Measurements from ENCODE around the gene MRAP2. TPM values are rescaled to one million over a fixed set of nuclear protein-coding genes. Genes with fewer than 3 reads are reported as not detected.

The MRAP2 gene
- total RNA-seq, 1 donor from 2014 or later, result 5.1 TPM

- Mint-ChIP-seq H3K9me3 (ENCODE audit: unreplicated experiment) (no peaks in the 10 kb centered on the region), H3K27ac (ENCODE audit: unreplicated experiment) (no peak overlapping the region), H3K36me3 (ENCODE audit: unreplicated experiment) (no peaks in the 10 kb centered on the region), H3K4me1 (ENCODE audit: low read depth, unreplicated experiment) (no peaks in the 10 kb centered on the region), H3K4me3 (ENCODE audit: unreplicated experiment) (no peak overlapping the region), H3K27me3 (ENCODE audit: unreplicated experiment) (peaks cover 3% of the 10 kb centered on the region)
- no peak for DNase-seq
- TF ChIP-seq, protein P1, sequence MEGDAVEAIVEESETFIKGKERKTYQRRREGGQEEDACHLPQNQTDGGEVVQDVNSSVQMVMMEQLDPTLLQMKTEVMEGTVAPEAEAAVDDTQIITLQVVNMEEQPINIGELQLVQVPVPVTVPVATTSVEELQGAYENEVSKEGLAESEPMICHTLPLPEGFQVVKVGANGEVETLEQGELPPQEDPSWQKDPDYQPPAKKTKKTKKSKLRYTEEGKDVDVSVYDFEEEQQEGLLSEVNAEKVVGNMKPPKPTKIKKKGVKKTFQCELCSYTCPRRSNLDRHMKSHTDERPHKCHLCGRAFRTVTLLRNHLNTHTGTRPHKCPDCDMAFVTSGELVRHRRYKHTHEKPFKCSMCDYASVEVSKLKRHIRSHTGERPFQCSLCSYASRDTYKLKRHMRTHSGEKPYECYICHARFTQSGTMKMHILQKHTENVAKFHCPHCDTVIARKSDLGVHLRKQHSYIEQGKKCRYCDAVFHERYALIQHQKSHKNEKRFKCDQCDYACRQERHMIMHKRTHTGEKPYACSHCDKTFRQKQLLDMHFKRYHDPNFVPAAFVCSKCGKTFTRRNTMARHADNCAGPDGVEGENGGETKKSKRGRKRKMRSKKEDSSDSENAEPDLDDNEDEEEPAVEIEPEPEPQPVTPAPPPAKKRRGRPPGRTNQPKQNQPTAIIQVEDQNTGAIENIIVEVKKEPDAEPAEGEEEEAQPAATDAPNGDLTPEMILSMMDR (IDR thresholded peaks at IDR 0.05; ENCODE audit: partially characterized antibody, unreplicated experiment), result no peak
Observed at GRCh38 chr6:83998021-83998584, 35.5 kb upstream of the MRAP2 start.

DNA sequence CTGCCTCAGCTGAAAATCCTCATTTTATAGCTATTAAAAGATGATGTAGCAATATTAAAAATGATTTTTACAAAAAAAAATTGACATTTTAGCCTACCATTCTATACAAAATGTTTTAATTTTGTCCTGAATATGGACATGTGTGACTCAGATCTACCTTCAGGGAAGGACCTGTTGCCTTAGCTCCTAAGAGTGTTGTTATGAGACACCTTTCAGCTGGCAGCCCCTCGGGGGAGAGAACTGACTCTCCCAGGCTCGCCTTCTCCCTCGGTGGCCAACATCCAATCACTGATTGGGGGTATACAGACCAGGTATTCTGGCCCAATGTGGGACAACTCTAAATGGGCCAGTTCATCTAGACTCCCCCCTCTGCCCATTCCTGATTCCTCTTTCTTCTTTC, 32.5 kb upstream of the MRAP2 start:
- TF ChIP-seq, protein P1 (IDR thresholded peaks at IDR 0.05; ENCODE audit: partially characterized antibody, unreplicated experiment), result no peak
- no peaks in the 10 kb centered on the region for H3K36me3 Mint-ChIP-seq (ENCODE audit: unreplicated experiment)
- no peak overlapping the region for H3K27ac Mint-ChIP-seq (ENCODE audit: unreplicated experiment)
- H3K4me1 Mint-ChIP-seq (ENCODE audit: low read depth, unreplicated experiment), result no peaks in the 10 kb centered on the region
- no peak overlapping the region for H3K4me3 Mint-ChIP-seq (ENCODE audit: unreplicated experiment)
- no peaks in the 10 kb centered on the region for H3K9me3 Mint-ChIP-seq (ENCODE audit: unreplicated experiment)
- no peaks in the 10 kb centered on the region for H3K27me3 Mint-ChIP-seq (ENCODE audit: unreplicated experiment)
- no peak for DNase-seq

DNA sequence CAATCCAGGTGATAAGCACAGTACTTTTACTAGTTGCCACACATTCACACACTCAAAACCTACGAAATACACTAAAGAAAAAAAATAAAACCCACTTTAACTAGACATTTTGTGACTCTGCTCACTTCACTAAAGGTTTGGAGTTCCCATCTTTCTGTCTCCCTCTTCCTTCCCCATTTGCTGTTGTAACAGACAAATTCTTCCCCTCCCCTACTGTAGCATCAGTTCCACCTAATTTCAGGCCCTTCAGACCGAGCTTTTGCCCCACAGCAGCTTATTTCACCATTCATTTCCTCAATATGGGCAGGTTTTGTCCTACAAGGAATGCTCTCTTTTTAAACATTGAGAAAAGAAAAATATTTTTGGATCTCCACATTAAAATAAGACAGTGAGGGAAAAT, 31.3 kb upstream of the MRAP2 start:
- Mint-ChIP-seq H3K27ac (ENCODE audit: unreplicated experiment) (no peak overlapping the region), H3K4me3 (ENCODE audit: unreplicated experiment) (no peak overlapping the region), H3K27me3 (ENCODE audit: unreplicated experiment) (peaks cover 1% of the 10 kb centered on the region), H3K4me1 (ENCODE audit: low read depth, unreplicated experiment) (no peaks in the 10 kb centered on the region), H3K36me3 (ENCODE audit: unreplicated experiment) (no peaks in the 10 kb centered on the region), H3K9me3 (ENCODE audit: unreplicated experiment) (no peaks in the 10 kb centered on the region)
- TF ChIP-seq, protein P1 (IDR thresholded peaks at IDR 0.05; ENCODE audit: partially characterized antibody, unreplicated experiment), result no peak
- DNase-seq, result no peak

DNA sequence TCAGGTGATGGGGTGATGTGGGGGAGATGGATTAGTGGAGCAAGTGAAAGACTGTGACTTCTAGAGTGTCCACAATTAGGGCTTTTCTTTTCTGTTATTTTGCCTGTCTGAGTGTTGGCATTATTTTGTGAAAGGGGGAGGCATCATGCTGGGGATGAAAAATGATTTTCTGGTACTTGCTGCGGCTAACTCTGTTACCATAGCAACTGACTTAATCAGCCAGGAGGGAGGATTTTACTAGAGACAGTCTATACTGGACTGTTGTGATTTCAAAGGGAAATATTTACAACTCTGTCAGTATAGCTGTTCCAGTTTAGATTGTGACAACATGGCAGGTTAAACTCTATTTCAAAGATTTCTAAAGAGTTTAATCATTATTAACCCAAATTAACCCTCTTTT, 30.4 kb upstream of the MRAP2 start:
- no peaks in the 10 kb centered on the region for H3K36me3 Mint-ChIP-seq (ENCODE audit: unreplicated experiment)
- no peaks in the 10 kb centered on the region for H3K4me1 Mint-ChIP-seq (ENCODE audit: low read depth, unreplicated experiment)
- H3K27me3 Mint-ChIP-seq (ENCODE audit: unreplicated experiment), result peaks cover 1% of the 10 kb centered on the region
- no peak overlapping the region for H3K27ac Mint-ChIP-seq (ENCODE audit: unreplicated experiment)
- H3K4me3 Mint-ChIP-seq (ENCODE audit: unreplicated experiment), result no peak overlapping the region
- H3K9me3 Mint-ChIP-seq (ENCODE audit: unreplicated experiment), result no peaks in the 10 kb centered on the region
- TF ChIP-seq, protein P1 (IDR thresholded peaks at IDR 0.05; ENCODE audit: partially characterized antibody, unreplicated experiment), result no peak
- no peak for DNase-seq

- H3K4me1 Mint-ChIP-seq (ENCODE audit: low read depth, unreplicated experiment), result no peaks in the 10 kb centered on the region
- peaks cover 1% of the 10 kb centered on the region for H3K27me3 Mint-ChIP-seq (ENCODE audit: unreplicated experiment)
- H3K9me3 Mint-ChIP-seq (ENCODE audit: unreplicated experiment), result no peaks in the 10 kb centered on the region
Observed at GRCh38 chr6:84003654-84004053, 29.9 kb upstream of the MRAP2 start.

More at GRCh38 chr6:84003654-84004053, 29.9 kb upstream of the MRAP2 start:
- no peak for DNase-seq
- H3K4me3 Mint-ChIP-seq (ENCODE audit: unreplicated experiment), result no peak overlapping the region
- H3K27ac Mint-ChIP-seq (ENCODE audit: unreplicated experiment), result no peak overlapping the region
- TF ChIP-seq, protein P1 (IDR thresholded peaks at IDR 0.05; ENCODE audit: partially characterized antibody, unreplicated experiment), result no peak
- H3K36me3 Mint-ChIP-seq (ENCODE audit: unreplicated experiment), result no peaks in the 10 kb centered on the region

All from glutamatergic neuron (in vitro differentiated cells).